GM19397 (cell line): ENCODE data around the gene GLT8D1.
"Not testable (repeated sequence)": the region's sequence is repeated elsewhere in the genome, so short reads cannot be mapped to it uniquely, and the experiment has no call there.

Experiments used
- ATAC-seq: cut with Tn5 transposase; IDR thresholded peaks from one replicate; pipeline ENCODE4 v1.9.1; 2021; ENCODE audit warnings: mild to moderate bottlenecking, moderate library complexity; ENCODE audit not compliant: unreplicated experiment

The GLT8D1 gene

GRCh38 chr3:52705688-52706686 is at the start of gene GLT8D1, which contains the start of gene SPCS1:
TSS of gene GLT8D1 (minus strand) at chr3:52705791. CDS start at chr3:52700460, 5,331 bp downstream.
TSS of gene SPCS1 (plus strand) at chr3:52706106. CDS start at chr3:52706247, 141 bp downstream.
- ATAC-seq: peak; percentile 87

GRCh38 chr3:52754373-52754772 is 48.8 kb upstream of the GLT8D1 start:
- no peak for ATAC-seq

GRCh38 chr3:52752045-52752660 is 46.6 kb upstream of the GLT8D1 start:
- no peak for ATAC-seq

GRCh38 chr3:52743721-52744120 is 38.1 kb upstream of the GLT8D1 start:
- ATAC-seq: no peak

GRCh38 chr3:52743152-52743551 is 37.6 kb upstream of the GLT8D1 start:
- ATAC-seq: no peak

- ATAC-seq: no peak
These were observed 36.9 kb upstream of the GLT8D1 start for GRCh38 chr3:52742418-52743041.

GRCh38 chr3:52739730-52740129 is 34.1 kb upstream of the GLT8D1 start:
- ATAC-seq: no peak

GRCh38 chr3:52733256-52733891 is 27.8 kb upstream of the GLT8D1 start:
- ATAC-seq: no peak

- no peak for ATAC-seq
These were observed 26.0 kb upstream of the GLT8D1 start for GRCh38 chr3:52731590-52731989.

- no peak for ATAC-seq
These were observed 25.1 kb upstream of the GLT8D1 start for GRCh38 chr3:52730681-52731080.

GRCh38 chr3:52728753-52729152 is 23.2 kb upstream of the GLT8D1 start:
- ATAC-seq: not testable (repeated sequence)

- no peak for ATAC-seq
These were observed 18.9 kb upstream of the GLT8D1 start for GRCh38 chr3:52724511-52724910.

GRCh38 chr3:52723935-52724334 is 18.3 kb upstream of the GLT8D1 start:
- ATAC-seq: no peak

GRCh38 chr3:52722491-52722890 is 16.9 kb upstream of the GLT8D1 start:
- ATAC-seq: no peak

GRCh38 chr3:52721730-52722008 is 16.1 kb upstream of the GLT8D1 start:
- no peak for ATAC-seq

- ATAC-seq: no peak
These were observed 15.6 kb upstream of the GLT8D1 start for GRCh38 chr3:52721002-52721729.

GRCh38 chr3:52719618-52720017 is 14.0 kb upstream of the GLT8D1 start:
- ATAC-seq: no peak

- no peak for ATAC-seq
These were observed 10.2 kb upstream of the GLT8D1 start for GRCh38 chr3:52715714-52716305.

- no peak for ATAC-seq
These were observed 9.0 kb upstream of the GLT8D1 start for GRCh38 chr3:52714335-52715302.
